Hematopoietic multipotent progenitor cell (in vitro differentiated cells): ENCODE data around the gene APOLD1. TPM values are rescaled to one million over a fixed set of nuclear protein-coding genes. Genes with fewer than 3 reads are reported as not detected.
A peak's percentile ranks its signal among the peaks of the same experiment; 100 is the strongest.
"Not testable (repeated sequence)": the region's sequence is repeated elsewhere in the genome, so short reads cannot be mapped to it uniquely, and the experiment has no call there.

ENCODE experiments used
- DNase-seq, 3 donors: peaks; one replicate each; pipeline ENCODE4 v3.0.0-alpha.2; 2011 to 2015; ENCODE audit warnings: low read depth in 2 of 3, low spot score in 2 of 3
- total RNA-seq: library from RNA; depleted of rRNA; stranded (reverse); fragments of >200 nt; gene quantifications from one replicate; pipeline ENCODE4 v1.2.3, GENCODE V29; 2012

APOLD1 gene
- total RNA-seq, 1 donor, result 2.7 TPM

- no peak for DNase-seq
Observed at GRCh38 chr12:12806784-12807516, 21.5 kb downstream of the APOLD1 start.

- DNase-seq, result not testable (repeated sequence)
Observed at GRCh38 chr12:12807517-12807903, 22.1 kb downstream of the APOLD1 start.

- DNase-seq, result peak in 1 of 3 donors; percentile 43
Observed at GRCh38 chr12:12807970-12808702, 22.7 kb downstream of the APOLD1 start.

- DNase-seq, result no peak
Observed at GRCh38 chr12:12810553-12811021, 25.1 kb downstream of the APOLD1 start.

GRCh38 chr12:12811343-12811742, 25.9 kb downstream of the APOLD1 start:
- no peak for DNase-seq

- no peak for DNase-seq
Observed at GRCh38 chr12:12812174-12812573, 26.7 kb downstream of the APOLD1 start.

- no peak for DNase-seq
Observed at GRCh38 chr12:12812618-12813119, 27.2 kb downstream of the APOLD1 start.

- DNase-seq, result peak; percentile 93 to 95 (median 93)
Observed at GRCh38 chr12:12813120-12814101, 28.0 kb downstream of the APOLD1 start, which contains the start of gene DDX47. TSS of gene DDX47 (plus strand) at chr12:12813346. CDS start at chr12:12813368, 22 bp downstream.

GRCh38 chr12:12817616-12818015, 32.2 kb downstream of the APOLD1 start:
- no peak for DNase-seq

GRCh38 chr12:12818701-12819100, 33.2 kb downstream of the APOLD1 start:
- no peak for DNase-seq

GRCh38 chr12:12819221-12819620, 33.8 kb downstream of the APOLD1 start:
- DNase-seq, result no peak

- no peak for DNase-seq
Observed at GRCh38 chr12:12819752-12820311, 34.4 kb downstream of the APOLD1 start.

- not testable (repeated sequence) for DNase-seq
Observed at GRCh38 chr12:12820376-12820775, 34.9 kb downstream of the APOLD1 start.

GRCh38 chr12:12821975-12822374, 36.5 kb downstream of the APOLD1 start:
- no peak for DNase-seq

- DNase-seq, result no peak
Observed at GRCh38 chr12:12822886-12823285, 37.4 kb downstream of the APOLD1 start.

- no peak for DNase-seq
Observed at GRCh38 chr12:12823300-12823699, 37.8 kb downstream of the APOLD1 start.

GRCh38 chr12:12823811-12824210, 38.4 kb downstream of the APOLD1 start:
- no peak for DNase-seq

- DNase-seq, result no peak
Observed at GRCh38 chr12:12835378-12836146, 50.1 kb downstream of the APOLD1 start.

GRCh38 chr12:12836571-12836970, 51.1 kb downstream of the APOLD1 start:
- DNase-seq, result no peak
